Measurements from ENCODE around the gene TBPL2. TPM values are rescaled to one million over a fixed set of nuclear protein-coding genes. Genes with fewer than 3 reads are reported as not detected.

The TBPL2 gene
- total and polyA plus RNA-seq, 4 donors = not detected

DNA sequence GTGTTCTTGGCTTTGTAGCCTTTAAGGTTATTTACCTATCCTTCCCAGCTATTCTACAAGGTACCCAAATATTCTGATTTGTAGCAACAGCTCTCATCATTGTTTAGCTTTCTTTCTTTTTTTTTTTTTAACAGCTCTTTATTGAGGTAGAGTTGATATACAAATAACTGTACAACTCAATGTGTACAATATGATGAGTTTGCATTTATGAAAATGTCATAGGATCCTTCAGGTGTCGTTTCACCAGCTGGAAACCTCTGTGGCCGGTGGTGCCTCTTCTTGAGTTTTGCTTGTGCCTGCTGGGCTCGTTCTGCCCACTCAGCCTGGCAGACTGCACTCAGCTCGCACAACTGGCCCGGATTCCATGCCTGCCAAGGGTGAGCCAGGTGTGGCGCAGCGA, 26.9 kb upstream of the TBPL2 start:
- no peak overlapping the region for H3K27ac ChIP-seq (ENCODE audit: low read depth in 1 of 2, low read length in 2 of 2)
- H3K4me1 ChIP-seq (ENCODE audit: control insufficient read depth in 4 of 4, insufficient read depth in 4 of 4, low read length in 3 of 4) = no peaks in the 10 kb centered on the region
- peaks cover 5 to 13% (median 8%) of the 10 kb centered on the region in 4 donors for H3K9me3 ChIP-seq (ENCODE audit: control insufficient read depth in 4 of 4, low read length in 3 of 4)
- H3K4me3 ChIP-seq (ENCODE audit: low read depth in 1 of 3, low read length in 3 of 3) = no peak overlapping the region
- TF ChIP-seq HNF4G (IDR thresholded peaks at IDR 0.05) = no peak
- no peak for TF ChIP-seq RAD21 (IDR thresholded peaks at IDR 0.05)
- no peak for TF ChIP-seq GABPA (IDR thresholded peaks at IDR 0.05 in 1 of 2, conservative IDR thresholded peaks at IDR 0.05 in 1 of 2)
- TF ChIP-seq, protein P1, sequence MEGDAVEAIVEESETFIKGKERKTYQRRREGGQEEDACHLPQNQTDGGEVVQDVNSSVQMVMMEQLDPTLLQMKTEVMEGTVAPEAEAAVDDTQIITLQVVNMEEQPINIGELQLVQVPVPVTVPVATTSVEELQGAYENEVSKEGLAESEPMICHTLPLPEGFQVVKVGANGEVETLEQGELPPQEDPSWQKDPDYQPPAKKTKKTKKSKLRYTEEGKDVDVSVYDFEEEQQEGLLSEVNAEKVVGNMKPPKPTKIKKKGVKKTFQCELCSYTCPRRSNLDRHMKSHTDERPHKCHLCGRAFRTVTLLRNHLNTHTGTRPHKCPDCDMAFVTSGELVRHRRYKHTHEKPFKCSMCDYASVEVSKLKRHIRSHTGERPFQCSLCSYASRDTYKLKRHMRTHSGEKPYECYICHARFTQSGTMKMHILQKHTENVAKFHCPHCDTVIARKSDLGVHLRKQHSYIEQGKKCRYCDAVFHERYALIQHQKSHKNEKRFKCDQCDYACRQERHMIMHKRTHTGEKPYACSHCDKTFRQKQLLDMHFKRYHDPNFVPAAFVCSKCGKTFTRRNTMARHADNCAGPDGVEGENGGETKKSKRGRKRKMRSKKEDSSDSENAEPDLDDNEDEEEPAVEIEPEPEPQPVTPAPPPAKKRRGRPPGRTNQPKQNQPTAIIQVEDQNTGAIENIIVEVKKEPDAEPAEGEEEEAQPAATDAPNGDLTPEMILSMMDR (IDR thresholded peaks at IDR 0.05; ENCODE audit: low read depth, low read length, missing input control) = no peak
- no peak for TF ChIP-seq YY1 (IDR thresholded peaks at IDR 0.05)
- no peak for TF ChIP-seq FOXA2 (IDR thresholded peaks at IDR 0.05)
- TF ChIP-seq NR2F2 (IDR thresholded peaks at IDR 0.05) = no peak
- TF ChIP-seq EGR1 (IDR thresholded peaks at IDR 0.05; ENCODE audit: low read depth in 2 of 2) = no peak
- TF ChIP-seq HNF4A (conservative IDR thresholded peaks at IDR 0.05) = no peak
- TF ChIP-seq, protein P2, sequence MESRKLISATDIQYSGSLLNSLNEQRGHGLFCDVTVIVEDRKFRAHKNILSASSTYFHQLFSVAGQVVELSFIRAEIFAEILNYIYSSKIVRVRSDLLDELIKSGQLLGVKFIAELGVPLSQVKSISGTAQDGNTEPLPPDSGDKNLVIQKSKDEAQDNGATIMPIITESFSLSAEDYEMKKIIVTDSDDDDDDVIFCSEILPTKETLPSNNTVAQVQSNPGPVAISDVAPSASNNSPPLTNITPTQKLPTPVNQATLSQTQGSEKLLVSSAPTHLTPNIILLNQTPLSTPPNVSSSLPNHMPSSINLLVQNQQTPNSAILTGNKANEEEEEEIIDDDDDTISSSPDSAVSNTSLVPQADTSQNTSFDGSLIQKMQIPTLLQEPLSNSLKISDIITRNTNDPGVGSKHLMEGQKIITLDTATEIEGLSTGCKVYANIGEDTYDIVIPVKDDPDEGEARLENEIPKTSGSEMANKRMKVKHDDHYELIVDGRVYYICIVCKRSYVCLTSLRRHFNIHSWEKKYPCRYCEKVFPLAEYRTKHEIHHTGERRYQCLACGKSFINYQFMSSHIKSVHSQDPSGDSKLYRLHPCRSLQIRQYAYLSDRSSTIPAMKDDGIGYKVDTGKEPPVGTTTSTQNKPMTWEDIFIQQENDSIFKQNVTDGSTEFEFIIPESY (IDR thresholded peaks at IDR 0.05) = no peak
- no peak for DNase-seq (ENCODE audit: low spot score)
- no peaks in the 10 kb centered on the region for H3K27me3 ChIP-seq (ENCODE audit: control insufficient read depth in 4 of 4, insufficient read depth in 4 of 4, low read length in 3 of 4)
- H3K36me3 ChIP-seq (ENCODE audit: control insufficient read depth in 4 of 4, insufficient read depth in 3 of 4, low read depth in 1 of 4, low read length in 3 of 4) = no peaks in the 10 kb centered on the region
- H3K9ac ChIP-seq (ENCODE audit: low read depth in 1 of 2, low read length in 2 of 2) = no peak overlapping the region
- 83% methylated on average over 7 of the region's 7 CpGs for WGBS

DNA sequence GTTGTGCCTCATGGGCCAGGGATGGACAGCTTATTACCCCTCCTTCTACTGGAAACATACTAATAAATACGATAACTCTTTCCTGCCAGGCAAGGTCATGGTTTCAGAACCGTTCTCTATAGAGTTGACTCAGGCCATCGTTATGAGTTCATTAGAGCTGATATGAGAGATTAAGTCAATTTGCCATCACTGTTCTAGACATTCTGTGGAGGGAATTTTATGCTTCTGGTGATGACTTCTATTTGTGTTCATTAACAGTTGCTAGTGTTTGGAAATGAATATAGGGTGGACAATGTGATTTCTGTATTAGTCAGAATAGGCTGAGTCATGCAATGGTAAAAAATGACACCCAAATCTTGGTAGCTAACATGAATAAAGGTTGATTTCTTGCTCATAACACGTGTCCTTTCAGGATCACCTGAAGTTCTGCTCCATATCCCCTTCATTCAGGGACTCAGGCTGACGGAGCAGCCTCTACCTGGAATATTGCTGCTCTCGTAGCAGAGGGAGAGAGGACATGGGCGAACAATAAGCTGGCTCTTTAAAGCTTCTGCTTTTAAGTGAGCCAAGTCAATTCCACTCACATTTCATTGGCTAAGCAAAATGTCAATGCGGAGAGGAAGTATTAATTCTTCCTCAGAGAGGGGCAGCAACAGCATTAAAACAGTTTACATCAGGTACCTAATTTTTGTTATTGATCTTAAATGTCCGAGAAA, 18.5 kb upstream of the TBPL2 start:
- no peaks in the 10 kb centered on the region for H3K36me3 ChIP-seq (ENCODE audit: control insufficient read depth in 4 of 4, insufficient read depth in 3 of 4, low read depth in 1 of 4, low read length in 3 of 4)
- no peaks in the 10 kb centered on the region for H3K4me1 ChIP-seq (ENCODE audit: control insufficient read depth in 4 of 4, insufficient read depth in 4 of 4, low read length in 3 of 4)
- WGBS = 77% methylated on average over 9 of the region's 9 CpGs
- TF ChIP-seq EGR1 (IDR thresholded peaks at IDR 0.05; ENCODE audit: low read depth in 2 of 2) (no peak), TAF1 (conservative IDR thresholded peaks at IDR 0.05) (no peak), HNF4G (IDR thresholded peaks at IDR 0.05) (no peak), RXRA (IDR thresholded peaks at IDR 0.05) (no peak), GABPA (IDR thresholded peaks at IDR 0.05 in 1 of 2, conservative IDR thresholded peaks at IDR 0.05 in 1 of 2) (no peak), JUND (IDR thresholded peaks at IDR 0.05) (no peak), NR2F2 (IDR thresholded peaks at IDR 0.05) (no peak), SP1 (IDR thresholded peaks at IDR 0.05) (no peak), FOXA1 (IDR thresholded peaks at IDR 0.05) (no peak), FOXA2 (IDR thresholded peaks at IDR 0.05) (no peak)
- TF ChIP-seq, protein P3, sequence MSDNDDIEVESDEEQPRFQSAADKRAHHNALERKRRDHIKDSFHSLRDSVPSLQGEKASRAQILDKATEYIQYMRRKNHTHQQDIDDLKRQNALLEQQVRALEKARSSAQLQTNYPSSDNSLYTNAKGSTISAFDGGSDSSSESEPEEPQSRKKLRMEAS (IDR thresholded peaks at IDR 0.05) = no peak
- TF ChIP-seq, protein P1 (IDR thresholded peaks at IDR 0.05; ENCODE audit: low read depth, low read length, missing input control) = no peak
- TF ChIP-seq, protein P4, sequence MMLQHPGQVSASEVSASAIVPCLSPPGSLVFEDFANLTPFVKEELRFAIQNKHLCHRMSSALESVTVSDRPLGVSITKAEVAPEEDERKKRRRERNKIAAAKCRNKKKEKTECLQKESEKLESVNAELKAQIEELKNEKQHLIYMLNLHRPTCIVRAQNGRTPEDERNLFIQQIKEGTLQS (IDR thresholded peaks at IDR 0.05) = no peak
- DNase-seq (ENCODE audit: low spot score) = no peak
- H3K4me3 ChIP-seq (ENCODE audit: low read depth in 1 of 3, low read length in 3 of 3) = no peak overlapping the region
- H3K9me3 ChIP-seq (ENCODE audit: control insufficient read depth in 4 of 4, low read length in 3 of 4) = no peaks in the 10 kb centered on the region
- no peak overlapping the region for H3K27ac ChIP-seq (ENCODE audit: low read depth in 1 of 2, low read length in 2 of 2)
- no peaks in the 10 kb centered on the region for H3K27me3 ChIP-seq (ENCODE audit: control insufficient read depth in 4 of 4, insufficient read depth in 4 of 4, low read length in 3 of 4)
- no peak overlapping the region for H3K9ac ChIP-seq (ENCODE audit: low read depth in 1 of 2, low read length in 2 of 2)
